AG04449 (cell line): ENCODE results near the gene GADD45A.

Experiments
- CTCF ChIA-PET: fragments of 350-600 bp; formaldehyde crosslinking; extraction: SDS; loops from one replicate; lab custom pipeline; 2021; ENCODE audit warnings: antibody characterized with exemption; lab: Yijun Ruan, JAX
- POLR2A ChIA-PET: fragments of 400-600, 350-600 bp; formaldehyde crosslinking; extraction: SDS; loops from one replicate; lab custom pipeline; 2020; ENCODE audit warnings: antibody characterized with exemption, inconsistent platforms; lab: Yijun Ruan, JAX
- DNase-seq: peaks from one replicate; pipeline ENCODE4 v3.0.0-alpha.2; 2010; ENCODE audit warnings: low read depth, low spot score
- H3K4me3 ChIP-seq: 2 replicates; pipeline ENCODE4 v1.5.1; 2011; ENCODE audit warnings: low read depth, mild to moderate bottlenecking, control low read depth, low read length
- CTCF ChIP-seq: IDR thresholded peaks from one replicate; pipeline ENCODE4 v1.5.1; 2011; ENCODE audit warnings: mild to moderate bottlenecking, moderate library complexity, low read length, control low read depth, inconsistent platforms; ENCODE audit not compliant: insufficient read depth; ENCODE audit errors: missing control alignments

Gene GADD45A

GRCh38 chr1:67734323-67734690 lies 49.3 kb downstream of the GADD45A start:
- no peak for DNase-seq
- ChIA-PET CTCF (interaction anchor here (0.7 to 1.5 kb wide), 2 partner anchors 26 to 31 kb away, joined by 3 to 5 read pairs; no protein-coding TSS in a partner anchor), POLR2A (interaction anchor here (1.0 kb wide), 1 partner anchor 12 kb away, joined by 4 read pairs; no protein-coding TSS in a partner anchor)
- no peak overlapping the region for H3K4me3 ChIP-seq
- no peak for TF ChIP-seq CTCF

GRCh38 chr1:67735206-67735605 lies 50.2 kb downstream of the GADD45A start:
- DNase-seq: no peak
- ChIA-PET POLR2A (interaction anchor here (1.0 kb wide), 1 partner anchor 11 kb away, joined by 4 read pairs; no protein-coding TSS in a partner anchor), CTCF (interaction anchor here (1.5 kb wide), 1 partner anchor 25 kb away, joined by 5 read pairs; no protein-coding TSS in a partner anchor)
- no peak for TF ChIP-seq CTCF
- H3K4me3 ChIP-seq: no peak overlapping the region

- H3K4me3 ChIP-seq: no peak overlapping the region; the same call in 1 of the 2 replicates
- ChIA-PET CTCF (interaction anchor here (1.9 to 4.1 kb wide), 2 partner anchors 23 to 201 kb away, joined by 6 to 18 read pairs; no protein-coding TSS in a partner anchor), POLR2A (no interaction called here)
- no peak for TF ChIP-seq CTCF
- peak; percentile 82 for DNase-seq
Observed at GRCh38 chr1:67735806-67736627, 51.0 kb downstream of the GADD45A start.

- no peak for TF ChIP-seq CTCF
- CTCF ChIA-PET: interaction anchor here (1.9 to 4.1 kb wide), 2 partner anchors 23 to 202 kb away, joined by 6 to 18 read pairs; no protein-coding TSS in a partner anchor
- POLR2A ChIA-PET: no interaction called here
- no peak for DNase-seq
- H3K4me3 ChIP-seq: no peak overlapping the region
Observed at GRCh38 chr1:67736750-67737149, 51.7 kb downstream of the GADD45A start.

- TF ChIP-seq CTCF: no peak
- H3K4me3 ChIP-seq: no peak overlapping the region
- CTCF ChIA-PET: interaction anchor here (1.3 to 4.1 kb wide), 4 partner anchors 9 to 203 kb away, joined by 6 to 18 read pairs (median 10); no protein-coding TSS in a partner anchor
- POLR2A ChIA-PET: interaction anchor here (0.6 kb wide), 1 partner anchor 48 kb away, joined by 3 read pairs; no protein-coding TSS in a partner anchor
- no peak for DNase-seq
Observed at GRCh38 chr1:67737875-67738274, 52.9 kb downstream of the GADD45A start.
